HG03066 (cell line): ENCODE measurements around the gene PIK3AP1.
A peak's percentile ranks its signal among the peaks of the same experiment; 100 is the strongest.

Experiments
- ATAC-seq: cut with Tn5 transposase; IDR thresholded peaks from one replicate; pipeline ENCODE4 v1.9.1; 2021; ENCODE audit warnings: low read depth; ENCODE audit not compliant: unreplicated experiment

PIK3AP1 gene

GRCh38 chr10:96619120-96619519 is 101.2 kb downstream of the PIK3AP1 start:
- no peak for ATAC-seq

GRCh38 chr10:96618653-96619052 is 101.7 kb downstream of the PIK3AP1 start:
- ATAC-seq = no peak

- no peak for ATAC-seq
Observed at GRCh38 chr10:96616961-96617360, 103.4 kb downstream of the PIK3AP1 start.

- no peak for ATAC-seq
Observed at GRCh38 chr10:96614515-96614914, 105.8 kb downstream of the PIK3AP1 start.

- no peak for ATAC-seq
Observed at GRCh38 chr10:96613576-96613975, 106.7 kb downstream of the PIK3AP1 start.

GRCh38 chr10:96612055-96612830 is 108.1 kb downstream of the PIK3AP1 start:
- ATAC-seq = no peak

GRCh38 chr10:96610817-96611216 is 109.5 kb downstream of the PIK3AP1 start:
- no peak for ATAC-seq

GRCh38 chr10:96609510-96609909 is 110.8 kb downstream of the PIK3AP1 start:
- ATAC-seq = no peak

GRCh38 chr10:96608805-96609204 is 111.5 kb downstream of the PIK3AP1 start:
- ATAC-seq = no peak

- no peak for ATAC-seq
Observed at GRCh38 chr10:96608262-96608661, 112.1 kb downstream of the PIK3AP1 start.

- no peak for ATAC-seq
Observed at GRCh38 chr10:96606946-96607345, 113.4 kb downstream of the PIK3AP1 start.

GRCh38 chr10:96606216-96606615 is 114.1 kb downstream of the PIK3AP1 start:
- ATAC-seq = no peak

GRCh38 chr10:96600337-96600736 is 120.0 kb downstream of the PIK3AP1 start:
- no peak for ATAC-seq

GRCh38 chr10:96598846-96599245 is 121.5 kb downstream of the PIK3AP1 start:
- no peak for ATAC-seq

- ATAC-seq = no peak
Observed at GRCh38 chr10:96596422-96597407, 123.6 kb downstream of the PIK3AP1 start.

GRCh38 chr10:96595741-96596140 is 124.6 kb downstream of the PIK3AP1 start:
- no peak for ATAC-seq

- no peak for ATAC-seq
Observed at GRCh38 chr10:96591946-96592345, 128.4 kb downstream of the PIK3AP1 start.

- ATAC-seq = no peak
Observed at GRCh38 chr10:96588616-96589419, 131.5 kb downstream of the PIK3AP1 start.

GRCh38 chr10:96588060-96588554 is 132.2 kb downstream of the PIK3AP1 start:
- no peak for ATAC-seq

- peak; percentile 1 for ATAC-seq
Observed at GRCh38 chr10:96587264-96588059, 132.9 kb downstream of the PIK3AP1 start.
